Ovary (tissue), 3 donors: Measurements from ENCODE around the gene OR51A7.

Source experiments
- EP300 ChIP-seq: sonication (generic); formaldehyde crosslinking; IDR thresholded peaks from one replicate; pipeline ENCODE4 v1.6.1; 2017; ENCODE audit warnings: antibody characterized with exemption
- TF ChIP-seq, protein P1 (sequence below), 3 donors: fragments of 450-650 bp in 2 of 3; fragments of 200-600 bp in 1 of 3; IDR thresholded peaks; one replicate each; pipeline versions ENCODE4 v1.5.1 to v1.8.0; 2016 to 2022; ENCODE audit warnings: antibody characterized with exemption in 3 of 3, mild to moderate bottlenecking in 1 of 3
- donor health status: DM: no; HTN: no; CAD: no.

DNA sequence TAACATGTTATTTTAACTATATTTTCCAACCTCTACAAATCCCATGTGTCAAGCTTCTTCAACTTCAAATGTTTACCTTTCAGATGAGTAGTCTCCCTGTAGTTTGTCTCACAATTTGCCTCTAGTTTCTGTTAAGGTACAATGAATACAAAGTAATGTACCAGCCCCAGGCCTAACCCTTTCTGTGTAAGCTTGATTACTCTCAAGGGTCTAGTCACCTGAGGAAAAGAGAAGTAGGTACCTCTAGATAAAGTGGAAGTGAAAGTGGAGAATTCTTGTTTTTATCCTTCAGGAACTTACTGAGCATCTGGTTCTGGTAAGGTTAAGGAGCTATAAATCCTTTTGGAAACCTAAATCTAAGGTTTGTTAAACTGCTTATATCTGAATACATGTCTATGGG, at the start of gene OR51A7:
- TF ChIP-seq, protein P1, sequence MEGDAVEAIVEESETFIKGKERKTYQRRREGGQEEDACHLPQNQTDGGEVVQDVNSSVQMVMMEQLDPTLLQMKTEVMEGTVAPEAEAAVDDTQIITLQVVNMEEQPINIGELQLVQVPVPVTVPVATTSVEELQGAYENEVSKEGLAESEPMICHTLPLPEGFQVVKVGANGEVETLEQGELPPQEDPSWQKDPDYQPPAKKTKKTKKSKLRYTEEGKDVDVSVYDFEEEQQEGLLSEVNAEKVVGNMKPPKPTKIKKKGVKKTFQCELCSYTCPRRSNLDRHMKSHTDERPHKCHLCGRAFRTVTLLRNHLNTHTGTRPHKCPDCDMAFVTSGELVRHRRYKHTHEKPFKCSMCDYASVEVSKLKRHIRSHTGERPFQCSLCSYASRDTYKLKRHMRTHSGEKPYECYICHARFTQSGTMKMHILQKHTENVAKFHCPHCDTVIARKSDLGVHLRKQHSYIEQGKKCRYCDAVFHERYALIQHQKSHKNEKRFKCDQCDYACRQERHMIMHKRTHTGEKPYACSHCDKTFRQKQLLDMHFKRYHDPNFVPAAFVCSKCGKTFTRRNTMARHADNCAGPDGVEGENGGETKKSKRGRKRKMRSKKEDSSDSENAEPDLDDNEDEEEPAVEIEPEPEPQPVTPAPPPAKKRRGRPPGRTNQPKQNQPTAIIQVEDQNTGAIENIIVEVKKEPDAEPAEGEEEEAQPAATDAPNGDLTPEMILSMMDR (IDR thresholded peaks at IDR 0.05) = no peak
- no peak for TF ChIP-seq EP300
